HG03439 (cell line): ENCODE data around the gene FLNB.
"Not testable (repeated sequence)": the region's sequence is repeated elsewhere in the genome, so short reads cannot be mapped to it uniquely, and the experiment has no call there.

Experiments
- ATAC-seq: cut with Tn5 transposase; IDR thresholded peaks from one replicate; pipeline ENCODE4 v1.9.1; 2021; ENCODE audit warnings: mild to moderate bottlenecking, moderate library complexity; ENCODE audit not compliant: unreplicated experiment

FLNB gene

GRCh38 chr3:58051196-58051595, 43.0 kb downstream of the FLNB start:
- ATAC-seq = no peak

DNA sequence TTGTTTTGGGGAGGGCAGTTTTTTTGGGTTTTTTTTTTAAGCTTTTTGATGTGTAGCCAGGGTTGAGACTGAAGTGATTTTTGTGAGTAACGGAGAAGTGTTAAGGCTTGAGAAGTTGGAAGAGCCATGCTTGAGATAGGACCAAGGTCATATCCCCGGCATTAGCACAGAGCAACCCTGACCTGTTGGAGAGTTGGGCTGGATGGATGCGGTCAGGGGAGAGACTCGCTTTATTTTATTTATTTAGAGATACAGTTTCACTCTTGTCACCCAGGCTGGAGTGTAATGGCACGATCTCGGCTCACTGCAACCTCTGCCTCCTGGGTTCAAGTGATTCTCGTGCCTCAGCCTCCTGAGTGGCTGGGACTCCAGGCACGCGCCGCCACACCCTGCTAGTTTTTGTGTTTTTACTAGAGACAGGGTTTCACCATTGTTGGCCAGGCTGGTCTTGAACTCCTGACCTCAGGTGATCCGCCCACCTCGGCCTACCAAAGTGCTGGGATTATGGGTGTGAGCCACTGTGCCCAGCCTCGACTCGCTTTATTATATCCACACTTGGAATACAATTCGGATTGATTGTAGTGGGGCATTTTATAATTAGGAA, 43.5 kb downstream of the FLNB start:
- ATAC-seq = not testable (repeated sequence)

DNA sequence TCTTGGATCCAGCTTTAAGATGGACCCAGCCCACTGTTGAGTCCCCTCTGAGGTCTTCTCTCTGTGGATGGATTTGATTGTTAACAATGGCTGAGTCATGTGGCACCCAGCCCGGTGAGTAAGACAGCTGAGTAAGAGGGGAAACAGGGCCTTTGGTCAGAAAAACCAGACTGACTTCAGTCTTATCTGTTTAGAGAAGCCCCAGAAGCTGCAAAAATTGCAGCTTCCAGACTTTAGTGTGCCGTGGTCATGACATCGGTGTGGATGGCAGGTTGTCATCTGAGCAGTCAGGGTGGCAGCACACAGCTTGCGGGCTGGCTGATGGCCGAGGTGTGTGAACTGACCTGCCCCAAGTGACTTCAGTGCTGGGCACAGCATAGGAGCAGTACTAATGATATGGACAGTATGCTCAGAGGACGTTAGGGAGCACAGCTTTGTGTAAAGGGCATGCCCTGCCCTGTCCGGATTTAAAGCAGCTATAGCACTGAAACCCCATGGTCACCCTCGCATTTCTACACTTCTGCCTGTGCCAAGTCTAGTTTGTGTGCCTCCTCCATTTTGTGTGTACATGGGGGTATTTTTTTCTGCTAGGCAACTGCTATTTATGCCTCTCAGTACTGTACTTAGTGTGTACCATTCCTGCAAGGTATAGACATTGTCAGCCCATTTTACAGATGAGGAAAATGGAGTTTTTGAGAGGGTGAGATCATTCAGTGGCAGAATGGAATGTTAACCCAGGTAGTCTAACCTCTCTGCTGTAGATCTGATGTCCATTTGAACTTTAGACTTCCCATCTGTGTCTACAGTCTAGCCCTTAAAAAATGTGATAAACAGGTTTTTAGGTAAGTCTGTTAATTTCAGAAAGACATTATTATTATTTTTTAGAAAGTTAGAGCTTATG, 44.4 kb downstream of the FLNB start:
- ATAC-seq = no peak

GRCh38 chr3:58054652-58055051, 46.4 kb downstream of the FLNB start:
- no peak for ATAC-seq

DNA sequence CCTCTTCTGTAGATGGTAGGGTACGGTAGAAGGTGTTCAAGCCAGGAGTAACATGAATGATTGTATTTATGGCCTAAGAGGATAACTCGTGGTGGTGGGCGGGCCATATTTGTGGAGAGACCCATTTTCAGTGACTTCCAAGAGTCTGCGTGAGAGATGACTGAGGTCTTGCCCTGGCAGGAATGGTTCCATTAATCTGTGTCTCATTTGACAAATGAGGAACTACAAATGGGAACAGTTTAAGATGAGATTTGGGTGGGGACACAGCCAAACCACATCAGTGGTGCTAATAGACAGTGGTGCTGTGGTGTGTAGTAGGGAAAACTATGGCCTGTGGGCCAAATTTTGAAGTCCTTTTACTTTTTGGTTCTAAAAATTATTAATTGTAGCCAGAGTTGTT, 47.1 kb downstream of the FLNB start:
- ATAC-seq = no peak

DNA sequence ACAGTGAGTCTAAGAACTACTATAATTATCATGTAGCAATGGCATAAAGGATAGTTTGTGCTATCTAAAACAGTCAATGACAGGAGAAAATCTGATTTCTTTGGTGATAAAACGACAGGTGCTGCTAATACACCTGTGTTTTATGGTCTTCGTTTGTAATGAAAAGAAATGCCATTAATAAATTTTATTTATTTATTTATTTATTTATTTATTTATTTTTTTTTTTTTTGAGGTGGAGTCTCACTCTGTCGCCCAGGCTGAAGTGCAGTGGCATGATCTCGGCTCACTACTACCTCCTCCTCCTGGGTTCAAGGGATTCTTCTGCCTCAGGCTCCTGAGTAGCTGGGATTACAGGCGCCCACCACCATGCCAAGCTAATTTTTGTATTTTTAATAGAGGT, 47.7 kb downstream of the FLNB start:
- not testable (repeated sequence) for ATAC-seq

DNA sequence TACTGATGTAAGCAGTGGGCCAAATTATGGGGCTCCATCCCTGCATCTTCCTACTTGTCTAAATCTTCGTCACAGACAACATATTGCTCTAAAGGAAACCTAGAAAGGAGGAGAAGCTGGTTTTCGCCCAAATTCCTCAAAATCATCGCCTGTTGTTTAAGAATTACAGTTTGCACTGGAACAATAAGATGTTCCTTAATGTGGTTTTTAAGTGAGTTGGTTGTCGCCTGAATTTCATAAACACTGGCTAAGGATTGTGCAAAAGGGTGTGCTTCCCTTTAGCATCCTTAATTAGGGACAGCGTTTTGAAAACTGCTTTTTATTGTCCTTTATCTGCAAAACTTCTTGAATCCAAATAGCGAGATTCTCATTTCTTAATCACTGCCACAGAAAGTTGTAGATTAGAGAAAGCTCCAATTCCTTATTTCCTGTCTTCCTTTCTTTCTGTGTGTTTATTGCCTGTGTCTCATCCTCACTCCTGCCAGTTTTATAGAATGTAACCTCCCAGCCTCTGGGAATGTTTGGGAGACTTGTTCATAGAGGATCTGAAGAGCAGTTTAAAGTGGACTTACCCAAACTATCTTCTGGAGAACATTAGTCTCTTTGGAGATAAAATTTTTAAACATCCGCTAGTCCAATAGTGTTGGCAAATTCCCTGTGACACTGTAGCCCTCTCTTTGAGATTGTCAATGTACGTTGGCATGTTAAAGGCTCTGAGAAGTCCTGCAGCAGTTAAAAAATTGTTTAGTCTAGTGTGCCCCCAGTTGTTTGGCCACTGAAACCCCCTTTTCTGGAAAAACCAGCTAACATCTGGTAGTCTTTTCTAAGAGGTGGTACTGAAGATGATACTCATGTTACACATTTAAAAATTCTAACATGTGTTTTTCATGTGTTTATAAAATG, 50.4 kb downstream of the FLNB start:
- ATAC-seq = no peak

DNA sequence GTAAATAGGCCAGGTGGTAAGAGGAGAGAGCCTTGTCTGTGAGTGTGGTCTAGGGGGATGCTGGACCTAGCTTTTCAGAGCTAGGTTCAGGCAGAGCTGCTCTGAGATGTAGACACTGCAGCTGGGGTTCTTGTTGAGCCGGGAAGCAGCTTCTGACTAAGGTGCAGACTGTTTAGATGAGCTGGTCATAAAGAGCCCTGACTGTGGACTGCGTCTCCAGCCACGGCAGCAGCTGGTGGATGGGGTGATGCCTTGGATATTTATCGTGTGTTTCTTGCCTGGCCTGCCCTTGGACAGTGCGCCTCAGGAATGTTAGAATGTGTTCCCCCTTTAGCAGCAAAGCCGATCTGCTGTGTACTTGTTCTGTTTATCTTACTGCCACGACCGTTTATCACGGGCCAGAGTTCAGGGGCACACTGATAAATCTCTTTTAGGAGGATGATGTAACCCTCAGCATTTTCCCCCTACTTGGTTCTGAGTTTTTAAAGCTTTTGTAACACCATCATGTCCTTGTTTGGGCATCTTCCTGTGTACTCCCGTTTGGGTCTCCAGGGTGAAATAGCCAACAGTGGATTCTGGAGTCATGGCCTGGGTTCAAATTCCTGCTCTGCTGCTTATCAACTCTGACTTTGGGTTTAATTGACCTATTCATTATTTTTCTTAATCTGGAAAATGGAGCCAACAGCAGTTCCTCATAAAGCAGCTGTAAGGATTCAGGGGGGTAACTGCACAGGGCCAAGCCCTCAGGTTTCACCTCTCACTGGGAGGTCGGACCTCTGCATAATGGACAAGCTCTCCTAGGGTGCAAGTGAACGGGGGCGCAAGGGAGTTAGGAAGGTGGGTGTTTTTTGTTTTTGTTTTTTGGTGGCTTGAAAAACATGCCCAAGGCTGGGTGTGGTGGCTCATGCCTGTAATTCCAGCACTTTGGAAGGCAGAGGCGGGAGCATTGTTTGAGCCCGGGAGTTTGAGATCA, 51.4 kb downstream of the FLNB start:
- ATAC-seq = no peak

DNA sequence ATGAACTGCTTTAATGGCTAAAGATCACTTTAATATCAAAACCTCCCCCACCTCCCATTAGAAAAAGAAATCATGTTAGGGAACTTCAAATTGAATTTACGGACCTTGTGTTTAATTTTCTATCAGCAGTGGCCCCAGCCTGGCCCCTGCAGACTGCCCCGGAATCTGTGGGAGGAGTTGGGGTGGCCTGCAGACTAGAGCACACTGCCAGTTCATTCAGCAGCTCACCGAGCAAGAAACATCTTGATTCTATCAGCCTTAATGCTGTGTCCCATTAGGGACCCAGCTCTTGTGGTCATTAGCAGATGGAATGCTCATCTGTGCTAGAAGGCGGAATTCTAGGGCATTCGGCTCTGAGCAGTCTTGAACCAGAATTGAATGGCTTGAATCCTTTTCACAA, 54.2 kb downstream of the FLNB start:
- no peak for ATAC-seq

GRCh38 chr3:58063022-58063815, 55.0 kb downstream of the FLNB start:
- no peak for ATAC-seq

GRCh38 chr3:58064923-58065638, 56.9 kb downstream of the FLNB start:
- ATAC-seq = no peak

DNA sequence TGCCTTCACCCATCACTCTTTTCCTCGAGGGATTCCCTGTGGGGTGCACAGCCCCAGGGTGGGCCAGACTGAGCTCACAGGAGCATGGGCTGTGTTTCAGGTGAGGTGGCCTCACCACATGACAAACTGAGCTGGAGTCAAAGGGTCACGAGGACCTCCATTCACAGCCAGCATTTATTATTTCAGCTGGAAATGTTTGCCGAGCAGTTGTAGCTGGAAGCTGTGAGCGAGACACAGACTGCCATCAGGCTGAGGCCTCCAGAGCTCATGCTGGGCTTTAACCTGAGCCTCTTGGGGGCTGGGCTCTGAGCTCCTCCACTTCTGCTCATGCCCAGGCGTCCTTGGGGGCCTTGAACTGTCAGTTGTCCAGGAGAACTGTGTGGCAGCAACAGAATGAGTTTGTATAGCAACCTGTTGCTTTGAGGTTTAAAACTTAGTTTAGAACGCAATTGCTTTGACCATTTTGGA, 57.5 kb downstream of the FLNB start:
- no peak for ATAC-seq

GRCh38 chr3:58066842-58067241, 58.6 kb downstream of the FLNB start:
- no peak for ATAC-seq

GRCh38 chr3:58068122-58068809, 60.0 kb downstream of the FLNB start:
- ATAC-seq = no peak

- no peak for ATAC-seq
Measured at GRCh38 chr3:58071480-58071971, 63.3 kb downstream of the FLNB start.

- ATAC-seq = no peak
Measured at GRCh38 chr3:58072052-58072762, 64.0 kb downstream of the FLNB start.

DNA sequence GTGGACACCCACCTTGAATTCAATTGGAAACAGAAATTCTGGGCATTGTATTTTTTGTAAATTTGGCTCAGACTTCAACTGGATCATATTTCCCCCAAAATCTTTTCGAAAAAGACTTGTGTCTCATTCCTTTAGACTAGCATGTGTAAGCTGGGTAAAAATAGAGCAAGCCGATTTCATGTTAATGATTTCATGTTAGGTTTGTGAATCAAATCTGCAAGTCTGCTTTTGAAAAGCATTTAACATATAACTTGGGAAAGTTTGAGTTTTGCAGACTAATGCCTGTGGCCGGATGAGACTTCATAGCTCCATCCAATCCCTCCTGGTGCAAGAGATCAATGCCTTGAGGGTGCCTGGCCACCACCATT, 64.5 kb downstream of the FLNB start:
- no peak for ATAC-seq
